AG09319 (cell line): ENCODE data around the gene RNF14.

ENCODE experiments used
- DNase-seq: peaks from one replicate; pipeline ENCODE4 v3.0.0-alpha.2; 2010; ENCODE audit warnings: low read depth; ENCODE audit errors: extremely low read depth
- CTCF ChIP-seq: IDR thresholded peaks from 2 replicates; pipeline ENCODE4 v1.5.1; 2011; ENCODE audit warnings: low read depth, mild to moderate bottlenecking, inconsistent platforms, low read length, moderate library complexity

The RNF14 gene

GRCh38 chr5:141950207-141951005 lies 18.5 kb upstream of the RNF14 start:
- TF ChIP-seq CTCF = no peak
- no peak for DNase-seq

GRCh38 chr5:141951332-141951781 lies 17.5 kb upstream of the RNF14 start:
- no peak; the same call in 1 of the 2 replicates for TF ChIP-seq CTCF
- DNase-seq = no peak

- DNase-seq = no peak
- no peak for TF ChIP-seq CTCF
These were observed 16.9 kb upstream of the RNF14 start for GRCh38 chr5:141952020-141952419.

GRCh38 chr5:141954194-141954593 lies 14.7 kb upstream of the RNF14 start:
- no peak for DNase-seq

GRCh38 chr5:141957367-141957996 lies 11.4 kb upstream of the RNF14 start:
- no peak for DNase-seq
- no peak for TF ChIP-seq CTCF

More at GRCh38 chr5:141954194-141954593, 14.7 kb upstream of the RNF14 start:
- no peak for TF ChIP-seq CTCF

- TF ChIP-seq CTCF = no peak
- DNase-seq = no peak
These were observed 10.8 kb upstream of the RNF14 start, which contains the start of gene PCDH12 for GRCh38 chr5:141958113-141958512. Gene PCDH12 (minus strand): TSS chr5:141958202. CDS start chr5:141957851, 351 bp downstream.

- no peak for DNase-seq
- TF ChIP-seq CTCF = no peak
These were observed 10.2 kb upstream of the RNF14 start for GRCh38 chr5:141958546-141959172.
